K562 (cell line): ENCODE measurements around the gene ZNRD2. TPM values are rescaled to one million over a fixed set of nuclear protein-coding genes. Genes with fewer than 3 reads are reported as not detected.

ENCODE experiments used
- BRCA1 ChIP-seq, 2 experiments: fragments of 450-650 bp in 1 of 2; sonication (generic) in 1 of 2; formaldehyde crosslinking in 1 of 2; IDR thresholded peaks; 2 replicates each; pipeline versions ENCODE4 v1.5.0 to v1.6.1; 2017 to 2020; ENCODE audit warnings: mild to moderate bottlenecking in 1 of 2, missing genetic modification reagents in 1 of 2
- BRF1 ChIP-seq: IDR thresholded peaks from 3 replicates; pipeline ENCODE4 v1.6.1; 2011; ENCODE audit warnings: borderline replicate concordance, mild to moderate bottlenecking; ENCODE audit not compliant: insufficient read length; ENCODE audit errors: extremely low read depth
- HDAC1 ChIP-seq, 2 experiments: fragments of 450-650 bp; IDR thresholded peaks; 2 replicates each; pipeline ENCODE4 v1.6.1; 2016 to 2017; ENCODE audit warnings: inconsistent platforms in 1 of 2, mild to moderate bottlenecking in 1 of 2, moderate library complexity in 1 of 2
- NFYB ChIP-seq: IDR thresholded peaks from 2 replicates; pipeline ENCODE4 v1.6.1; 2011; ENCODE audit warnings: mild to moderate bottlenecking, moderate library complexity; ENCODE audit not compliant: insufficient read length; ENCODE audit errors: extremely low read depth
- TOE1 ChIP-seq, 2 experiments: fragments of 450-650 bp in 1 of 2; sonication (generic) in 1 of 2; formaldehyde crosslinking in 1 of 2; IDR thresholded peaks; 2 replicates each; pipeline versions ENCODE4 v1.7.1 to v1.8.0; 2016 to 2022; ENCODE audit warnings: borderline replicate concordance in 2 of 2, mild to moderate bottlenecking in 2 of 2, antibody characterized with exemption in 1 of 2, inconsistent platforms in 1 of 2, low read depth in 1 of 2, missing genetic modification reagents in 1 of 2, moderate library complexity in 1 of 2
- polyA plus RNA-seq, 8 experiments: library from polyadenylated mRNA; depleted of rRNA in 4 of 8; stranded (reverse) in 5 of 8; unstranded in 3 of 8; fragments of >200 nt; fragmentation: Nextera tagmentation in 2 of 8; fragmentation: Illumina TruSeq in 1 of 8; extraction: Ambion mirVana in 2 of 8; extraction: Trizol in 1 of 8; gene quantifications; 2 replicates each; pipeline versions ENCODE4 v1.2.1 to v1.2.3, GENCODE V29; 2011 to 2014; ENCODE audit warnings: inconsistent platforms in 1 of 8, missing spikeins in 1 of 8
- total RNA-seq, 7 experiments: library from RNA; depleted of rRNA in 6 of 7; stranded (reverse); fragments of >200 nt in 6 of 7; fragmentation: Illumina TruSeq in 2 of 7; extraction: Trizol in 2 of 7; gene quantifications; 2 replicates each; pipeline versions ENCODE4 v1.2.1 to v1.2.3, GENCODE V29; 2011 to 2021; ENCODE audit warnings: low replicate concordance in 1 of 7
- TF ChIP-seq, protein P1 (sequence below): fragments of 250-450 bp; sonication (Bioruptor Pico); IDR thresholded peaks from 2 replicates; pipeline ENCODE4 v1.5.0; 2020; ENCODE audit warnings: mild to moderate bottlenecking, borderline replicate concordance
- TF ChIP-seq, protein P2 (sequence below): fragments of 450-650 bp; IDR thresholded peaks from 2 replicates; pipeline ENCODE4 v1.6.1; 2016; ENCODE audit warnings: mild to moderate bottlenecking, moderate library complexity

The ZNRD2 gene
- total and polyA plus RNA-seq, 9 of the 15 experiments (the other 6 are each of a cell fraction or from before 2014, with no cell fraction given): 13.4 to 129 (median 60.4) TPM

DNA sequence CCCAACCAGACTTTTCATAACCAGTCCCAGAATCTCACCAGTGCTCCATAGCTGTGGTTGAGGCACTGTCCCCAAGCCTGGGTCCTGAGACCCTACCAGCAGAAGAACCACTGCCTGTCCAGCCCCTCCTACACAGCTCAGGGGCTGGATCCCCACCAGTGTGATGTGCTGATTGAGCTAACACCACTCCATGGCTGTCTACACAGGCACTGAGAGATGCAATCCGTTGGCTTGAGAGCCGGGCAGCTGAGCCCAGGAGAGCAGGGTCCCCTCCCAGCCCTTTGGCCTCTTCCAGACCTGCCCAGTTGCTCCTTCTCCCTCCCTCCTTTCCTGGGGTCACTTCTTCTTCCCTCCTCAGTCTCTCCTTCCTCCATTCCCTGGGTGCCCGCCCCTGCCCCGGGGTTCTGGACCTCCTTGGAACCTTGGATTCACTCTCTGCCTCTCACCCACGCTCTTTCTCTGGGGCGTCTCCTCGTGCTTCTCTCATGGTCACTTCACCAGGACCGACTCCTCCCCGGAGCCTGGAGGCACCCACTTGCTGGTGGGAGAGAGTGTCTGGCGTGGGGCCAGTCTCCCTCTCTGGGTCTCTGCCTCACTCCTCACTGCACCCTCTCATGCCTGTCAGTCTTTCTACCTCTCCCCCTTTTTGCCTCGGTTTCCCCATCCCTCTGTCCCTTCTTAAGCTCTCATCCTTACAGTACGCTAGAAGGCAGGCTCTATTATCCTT, 46.1 kb upstream of the ZNRD2 start (continued):
- TF ChIP-seq, protein P1, sequence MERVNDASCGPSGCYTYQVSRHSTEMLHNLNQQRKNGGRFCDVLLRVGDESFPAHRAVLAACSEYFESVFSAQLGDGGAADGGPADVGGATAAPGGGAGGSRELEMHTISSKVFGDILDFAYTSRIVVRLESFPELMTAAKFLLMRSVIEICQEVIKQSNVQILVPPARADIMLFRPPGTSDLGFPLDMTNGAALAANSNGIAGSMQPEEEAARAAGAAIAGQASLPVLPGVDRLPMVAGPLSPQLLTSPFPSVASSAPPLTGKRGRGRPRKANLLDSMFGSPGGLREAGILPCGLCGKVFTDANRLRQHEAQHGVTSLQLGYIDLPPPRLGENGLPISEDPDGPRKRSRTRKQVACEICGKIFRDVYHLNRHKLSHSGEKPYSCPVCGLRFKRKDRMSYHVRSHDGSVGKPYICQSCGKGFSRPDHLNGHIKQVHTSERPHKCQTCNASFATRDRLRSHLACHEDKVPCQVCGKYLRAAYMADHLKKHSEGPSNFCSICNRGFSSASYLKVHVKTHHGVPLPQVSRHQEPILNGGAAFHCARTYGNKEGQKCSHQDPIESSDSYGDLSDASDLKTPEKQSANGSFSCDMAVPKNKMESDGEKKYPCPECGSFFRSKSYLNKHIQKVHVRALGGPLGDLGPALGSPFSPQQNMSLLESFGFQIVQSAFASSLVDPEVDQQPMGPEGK (CRISPR knock-in tag): no peak
- TF ChIP-seq TOE1 (IDR thresholded peaks at IDR 0.05; ENCODE audit: borderline replicate concordance): no peak
- no peak for TF ChIP-seq TOE1 (CRISPR knock-in tag; IDR thresholded peaks at IDR 0.05; ENCODE audit: borderline replicate concordance, low read depth)
- no peak for TF ChIP-seq BRCA1 (IDR thresholded peaks at IDR 0.05)
- TF ChIP-seq BRCA1 (CRISPR knock-in tag; IDR thresholded peaks at IDR 0.05): no peak
- no peak for TF ChIP-seq NFYB
- TF ChIP-seq, protein P2, sequence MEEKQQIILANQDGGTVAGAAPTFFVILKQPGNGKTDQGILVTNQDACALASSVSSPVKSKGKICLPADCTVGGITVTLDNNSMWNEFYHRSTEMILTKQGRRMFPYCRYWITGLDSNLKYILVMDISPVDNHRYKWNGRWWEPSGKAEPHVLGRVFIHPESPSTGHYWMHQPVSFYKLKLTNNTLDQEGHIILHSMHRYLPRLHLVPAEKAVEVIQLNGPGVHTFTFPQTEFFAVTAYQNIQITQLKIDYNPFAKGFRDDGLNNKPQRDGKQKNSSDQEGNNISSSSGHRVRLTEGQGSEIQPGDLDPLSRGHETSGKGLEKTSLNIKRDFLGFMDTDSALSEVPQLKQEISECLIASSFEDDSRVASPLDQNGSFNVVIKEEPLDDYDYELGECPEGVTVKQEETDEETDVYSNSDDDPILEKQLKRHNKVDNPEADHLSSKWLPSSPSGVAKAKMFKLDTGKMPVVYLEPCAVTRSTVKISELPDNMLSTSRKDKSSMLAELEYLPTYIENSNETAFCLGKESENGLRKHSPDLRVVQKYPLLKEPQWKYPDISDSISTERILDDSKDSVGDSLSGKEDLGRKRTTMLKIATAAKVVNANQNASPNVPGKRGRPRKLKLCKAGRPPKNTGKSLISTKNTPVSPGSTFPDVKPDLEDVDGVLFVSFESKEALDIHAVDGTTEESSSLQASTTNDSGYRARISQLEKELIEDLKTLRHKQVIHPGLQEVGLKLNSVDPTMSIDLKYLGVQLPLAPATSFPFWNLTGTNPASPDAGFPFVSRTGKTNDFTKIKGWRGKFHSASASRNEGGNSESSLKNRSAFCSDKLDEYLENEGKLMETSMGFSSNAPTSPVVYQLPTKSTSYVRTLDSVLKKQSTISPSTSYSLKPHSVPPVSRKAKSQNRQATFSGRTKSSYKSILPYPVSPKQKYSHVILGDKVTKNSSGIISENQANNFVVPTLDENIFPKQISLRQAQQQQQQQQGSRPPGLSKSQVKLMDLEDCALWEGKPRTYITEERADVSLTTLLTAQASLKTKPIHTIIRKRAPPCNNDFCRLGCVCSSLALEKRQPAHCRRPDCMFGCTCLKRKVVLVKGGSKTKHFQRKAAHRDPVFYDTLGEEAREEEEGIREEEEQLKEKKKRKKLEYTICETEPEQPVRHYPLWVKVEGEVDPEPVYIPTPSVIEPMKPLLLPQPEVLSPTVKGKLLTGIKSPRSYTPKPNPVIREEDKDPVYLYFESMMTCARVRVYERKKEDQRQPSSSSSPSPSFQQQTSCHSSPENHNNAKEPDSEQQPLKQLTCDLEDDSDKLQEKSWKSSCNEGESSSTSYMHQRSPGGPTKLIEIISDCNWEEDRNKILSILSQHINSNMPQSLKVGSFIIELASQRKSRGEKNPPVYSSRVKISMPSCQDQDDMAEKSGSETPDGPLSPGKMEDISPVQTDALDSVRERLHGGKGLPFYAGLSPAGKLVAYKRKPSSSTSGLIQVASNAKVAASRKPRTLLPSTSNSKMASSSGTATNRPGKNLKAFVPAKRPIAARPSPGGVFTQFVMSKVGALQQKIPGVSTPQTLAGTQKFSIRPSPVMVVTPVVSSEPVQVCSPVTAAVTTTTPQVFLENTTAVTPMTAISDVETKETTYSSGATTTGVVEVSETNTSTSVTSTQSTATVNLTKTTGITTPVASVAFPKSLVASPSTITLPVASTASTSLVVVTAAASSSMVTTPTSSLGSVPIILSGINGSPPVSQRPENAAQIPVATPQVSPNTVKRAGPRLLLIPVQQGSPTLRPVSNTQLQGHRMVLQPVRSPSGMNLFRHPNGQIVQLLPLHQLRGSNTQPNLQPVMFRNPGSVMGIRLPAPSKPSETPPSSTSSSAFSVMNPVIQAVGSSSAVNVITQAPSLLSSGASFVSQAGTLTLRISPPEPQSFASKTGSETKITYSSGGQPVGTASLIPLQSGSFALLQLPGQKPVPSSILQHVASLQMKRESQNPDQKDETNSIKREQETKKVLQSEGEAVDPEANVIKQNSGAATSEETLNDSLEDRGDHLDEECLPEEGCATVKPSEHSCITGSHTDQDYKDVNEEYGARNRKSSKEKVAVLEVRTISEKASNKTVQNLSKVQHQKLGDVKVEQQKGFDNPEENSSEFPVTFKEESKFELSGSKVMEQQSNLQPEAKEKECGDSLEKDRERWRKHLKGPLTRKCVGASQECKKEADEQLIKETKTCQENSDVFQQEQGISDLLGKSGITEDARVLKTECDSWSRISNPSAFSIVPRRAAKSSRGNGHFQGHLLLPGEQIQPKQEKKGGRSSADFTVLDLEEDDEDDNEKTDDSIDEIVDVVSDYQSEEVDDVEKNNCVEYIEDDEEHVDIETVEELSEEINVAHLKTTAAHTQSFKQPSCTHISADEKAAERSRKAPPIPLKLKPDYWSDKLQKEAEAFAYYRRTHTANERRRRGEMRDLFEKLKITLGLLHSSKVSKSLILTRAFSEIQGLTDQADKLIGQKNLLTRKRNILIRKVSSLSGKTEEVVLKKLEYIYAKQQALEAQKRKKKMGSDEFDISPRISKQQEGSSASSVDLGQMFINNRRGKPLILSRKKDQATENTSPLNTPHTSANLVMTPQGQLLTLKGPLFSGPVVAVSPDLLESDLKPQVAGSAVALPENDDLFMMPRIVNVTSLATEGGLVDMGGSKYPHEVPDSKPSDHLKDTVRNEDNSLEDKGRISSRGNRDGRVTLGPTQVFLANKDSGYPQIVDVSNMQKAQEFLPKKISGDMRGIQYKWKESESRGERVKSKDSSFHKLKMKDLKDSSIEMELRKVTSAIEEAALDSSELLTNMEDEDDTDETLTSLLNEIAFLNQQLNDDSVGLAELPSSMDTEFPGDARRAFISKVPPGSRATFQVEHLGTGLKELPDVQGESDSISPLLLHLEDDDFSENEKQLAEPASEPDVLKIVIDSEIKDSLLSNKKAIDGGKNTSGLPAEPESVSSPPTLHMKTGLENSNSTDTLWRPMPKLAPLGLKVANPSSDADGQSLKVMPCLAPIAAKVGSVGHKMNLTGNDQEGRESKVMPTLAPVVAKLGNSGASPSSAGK: peak; percentile 53
- no peak for TF ChIP-seq BRF1
- peak in 1 of 2 experiments; percentile 18; a peak in 1 of 4 replicates for TF ChIP-seq HDAC1 (IDR thresholded peaks at IDR 0.05)
